GM21529 (cell line): ENCODE measurements around the gene HIC1.

Experiments used
- ATAC-seq: cut with Tn5 transposase; IDR thresholded peaks from one replicate; pipeline ENCODE4 v1.9.1; 2021; ENCODE audit not compliant: unreplicated experiment

Gene HIC1

DNA sequence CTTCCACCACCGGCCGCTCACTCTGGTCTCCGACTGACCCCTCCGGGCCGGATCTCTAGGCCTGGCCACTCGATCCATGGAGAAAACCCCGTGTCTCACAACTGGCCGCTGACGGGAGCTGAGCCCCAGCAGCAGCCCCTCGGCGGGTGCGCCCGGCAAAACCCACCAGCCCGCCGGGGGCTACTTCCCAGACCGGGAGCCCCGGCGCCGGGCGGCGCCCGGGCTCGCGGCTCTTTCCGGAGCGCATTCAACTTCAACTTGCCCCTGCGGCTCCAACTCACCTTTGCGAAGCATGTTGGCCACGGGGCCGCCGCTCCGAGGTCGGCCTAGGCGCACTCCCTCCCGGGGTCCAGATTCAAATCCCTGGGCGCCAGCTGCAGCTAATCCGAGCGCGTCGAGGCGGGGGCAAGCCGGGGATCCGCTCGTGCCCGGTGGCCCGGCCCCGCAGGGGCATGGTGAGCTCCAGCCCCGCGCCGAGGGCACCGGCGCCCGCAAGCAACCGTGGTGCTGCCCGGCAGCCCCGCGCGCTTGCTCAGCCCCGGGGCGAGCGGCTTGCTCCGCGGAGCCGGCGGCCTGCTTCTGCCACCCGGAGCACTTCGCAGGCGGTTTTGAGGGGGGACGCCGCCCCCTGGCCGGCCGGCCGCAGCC is 30.2 kb upstream of the HIC1 start:
- ATAC-seq, result no peak

DNA sequence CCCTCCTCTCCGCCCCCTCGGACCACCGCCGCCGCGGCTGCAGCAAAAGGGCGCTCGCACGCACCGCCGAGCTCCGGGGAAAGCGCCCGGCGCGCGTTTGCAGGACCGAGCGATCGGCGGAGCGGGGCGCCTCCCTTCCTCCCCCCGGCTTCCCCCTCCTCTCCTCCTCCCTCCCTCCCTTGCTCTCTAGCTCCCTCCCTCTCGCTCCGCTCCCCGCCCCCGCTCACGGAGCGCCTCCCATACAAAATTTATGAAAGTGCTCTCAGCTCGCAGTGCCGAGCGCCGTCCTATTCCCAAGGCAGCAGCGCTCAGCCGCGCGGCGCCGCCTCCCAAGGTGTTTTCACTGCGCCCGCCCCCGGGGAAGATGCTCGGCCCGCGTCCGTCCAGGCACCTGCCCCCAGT is 29.7 kb upstream of the HIC1 start, which contains the start of gene RTN4RL1:
Gene RTN4RL1, minus strand, starts transcription at position 115 of the 402 bp plus-strand sequence. CDS start 469 bp downstream, outside the sequence.
- no peak for ATAC-seq

DNA sequence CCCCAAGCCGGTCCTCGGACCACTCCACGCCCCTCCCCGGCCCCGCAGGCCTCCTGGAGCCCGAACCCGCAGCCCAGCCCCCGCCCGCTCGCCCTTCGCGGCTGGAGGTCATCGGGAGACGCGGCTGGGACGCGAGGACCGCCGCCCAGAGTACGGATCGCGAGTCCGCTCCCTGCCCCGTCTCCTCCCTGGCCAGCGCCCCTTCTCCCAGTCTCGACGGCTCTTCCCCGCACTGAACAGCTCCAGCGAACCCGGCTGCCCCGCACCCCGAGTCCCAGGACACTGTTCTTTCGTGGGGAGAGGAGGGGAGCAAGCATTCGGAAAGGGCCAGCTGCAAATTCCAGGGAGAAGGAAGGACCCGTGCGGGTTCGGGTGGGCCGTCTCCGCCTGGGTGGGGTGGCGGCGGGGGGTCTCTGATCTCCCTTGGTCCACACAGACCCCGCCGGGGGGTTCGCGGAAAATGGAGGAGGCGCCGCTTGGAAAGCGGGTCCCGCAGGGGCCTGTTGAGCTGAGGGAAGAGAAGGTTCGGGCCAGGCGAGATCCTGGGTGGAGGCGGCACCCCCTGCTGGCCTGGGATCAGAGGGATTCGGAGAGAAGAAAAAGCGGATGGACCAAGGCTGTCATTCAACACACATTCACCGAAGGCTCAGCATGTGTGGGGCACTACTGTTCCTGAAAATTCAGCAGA is 29.1 kb upstream of the HIC1 start:
- ATAC-seq, result no peak

DNA sequence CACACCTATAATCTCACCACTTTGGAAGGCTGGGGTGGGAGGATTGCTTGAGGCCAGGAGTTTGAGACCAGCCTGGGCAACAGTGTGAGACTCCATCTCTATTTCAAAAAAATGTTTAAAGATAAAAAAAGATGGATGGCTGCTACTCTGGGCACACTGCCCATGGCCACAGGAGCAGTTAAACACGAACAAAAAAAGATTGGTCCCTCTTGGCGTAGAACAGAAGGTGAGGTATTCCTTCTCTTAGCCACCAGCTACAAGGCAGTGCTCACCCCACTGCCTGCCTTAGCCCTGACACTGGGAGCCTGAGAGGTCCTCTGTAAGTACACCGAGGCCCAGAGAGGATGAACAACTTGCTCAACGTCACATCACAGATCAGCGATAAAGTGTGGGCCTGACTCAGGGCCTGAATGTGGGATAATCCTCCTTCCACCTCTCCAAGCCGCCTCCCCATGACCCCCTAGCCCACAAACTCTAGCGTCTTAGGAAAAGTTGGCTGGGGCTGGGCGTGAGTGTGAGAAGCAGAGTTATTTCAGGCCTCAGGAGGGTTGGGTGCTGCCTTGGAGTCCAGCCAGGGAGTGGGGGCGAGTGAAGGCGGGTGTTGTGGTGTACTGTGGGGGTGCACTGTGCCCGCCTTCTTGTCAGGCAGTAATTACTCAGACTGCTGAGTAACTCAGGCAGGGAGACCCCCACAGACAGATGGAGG is 27.2 kb upstream of the HIC1 start:
- ATAC-seq, result no peak

DNA sequence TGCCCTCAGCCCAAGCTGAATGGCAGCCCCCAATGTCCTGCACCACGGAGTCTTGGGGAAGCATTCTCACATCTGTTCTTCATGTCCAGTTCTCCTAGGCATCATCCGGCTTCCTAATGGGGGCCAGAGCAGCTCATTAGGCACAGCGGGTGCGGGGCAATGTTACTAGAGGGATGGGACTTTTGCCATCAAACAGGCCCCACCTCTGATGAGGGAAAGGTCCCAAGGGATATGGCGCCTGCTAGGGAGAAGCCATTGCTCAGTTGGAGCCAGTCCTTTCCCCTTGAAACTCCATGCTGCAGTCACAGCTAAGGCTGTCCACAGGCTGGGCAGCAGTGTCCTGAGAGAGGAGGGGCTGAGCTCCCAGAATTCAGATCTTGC is 26.7 kb upstream of the HIC1 start:
- ATAC-seq, result no peak

DNA sequence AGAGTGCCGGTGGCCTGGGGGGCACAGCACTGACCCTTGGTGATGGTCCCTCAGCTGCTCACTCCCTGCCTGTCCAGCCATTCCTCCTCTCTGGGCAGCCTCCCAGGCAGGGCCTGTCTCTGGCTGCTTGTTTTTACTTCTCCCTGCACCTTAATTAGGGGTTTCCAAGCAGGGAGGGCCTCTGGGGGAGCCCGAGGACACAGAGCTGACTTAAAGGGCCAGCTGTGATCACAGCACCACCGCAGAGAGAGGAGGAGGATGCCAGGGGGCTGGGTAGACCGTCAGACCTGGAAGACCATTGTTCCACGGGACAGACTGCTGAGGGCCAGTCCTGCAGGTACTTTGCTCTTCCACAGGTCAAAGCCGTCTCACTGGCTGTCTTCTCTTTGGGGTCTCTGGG is 26.2 kb upstream of the HIC1 start:
- no peak for ATAC-seq

DNA sequence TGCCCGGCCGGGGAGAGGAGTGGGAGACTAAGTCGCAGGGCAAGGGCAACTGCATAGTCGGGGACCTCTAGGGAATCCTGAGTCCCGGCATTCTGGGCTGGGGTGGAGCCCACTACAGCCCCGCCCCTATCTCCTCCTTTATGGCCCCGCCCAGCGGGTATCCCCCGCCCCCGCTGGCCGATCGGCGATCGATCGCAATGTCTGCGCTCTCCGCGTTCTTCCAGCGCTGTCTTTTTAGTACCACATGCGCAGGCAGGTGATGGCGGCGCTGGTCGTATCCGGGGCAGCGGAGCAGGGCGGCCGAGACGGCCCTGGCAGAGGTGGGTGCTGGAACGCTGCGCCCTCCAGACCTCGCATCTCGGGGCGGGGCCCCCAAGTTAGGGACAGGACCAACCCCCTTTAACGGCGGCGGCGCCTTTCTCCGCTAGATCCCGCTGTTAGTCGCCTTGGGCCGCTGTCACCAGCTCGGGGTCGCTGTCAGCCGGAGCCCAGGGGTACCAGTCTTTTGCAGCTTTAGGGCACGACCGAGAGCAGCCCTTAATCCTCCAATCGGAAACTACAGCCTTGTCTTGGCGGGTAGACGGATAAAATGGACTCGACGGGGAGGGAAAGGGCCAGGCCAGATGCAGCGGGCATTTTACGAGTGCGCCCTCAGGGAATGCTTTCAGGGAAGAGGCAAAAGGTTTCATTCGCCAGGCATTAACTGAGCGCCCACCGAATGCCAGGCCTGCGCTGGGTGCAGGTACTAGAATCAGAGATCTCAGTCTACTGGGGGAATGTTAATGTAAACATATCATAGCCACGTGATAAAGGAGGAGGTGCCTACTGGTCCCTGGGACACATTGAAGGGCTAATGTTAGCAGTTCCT is 24.8 kb upstream of the HIC1 start, which contains the start of gene DPH1:
Gene DPH1, plus strand, starts transcription at position 243 of the 868 bp plus-strand sequence. Its CDS starts 17 bp downstream, at position 260.
- peak; percentile 82 for ATAC-seq

DNA sequence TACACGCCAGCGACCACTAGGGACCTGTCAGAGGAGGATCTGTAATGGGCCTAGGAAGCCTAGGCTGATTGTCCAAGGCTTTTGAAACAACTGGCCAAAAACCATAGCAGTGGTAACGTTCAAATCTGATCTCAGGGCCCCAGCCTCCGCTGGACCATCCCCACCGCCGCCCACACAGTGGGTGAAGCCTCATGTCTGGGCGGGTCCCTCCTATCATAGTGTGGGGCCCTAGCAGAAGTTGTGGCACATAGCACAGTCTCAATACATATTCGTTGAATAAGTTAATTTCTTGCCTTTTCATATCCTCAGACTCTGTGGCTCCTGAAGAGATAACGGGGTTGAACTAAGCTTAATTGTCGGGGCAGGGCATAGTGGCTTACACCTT is 24.1 kb upstream of the HIC1 start:
- no peak for ATAC-seq

DNA sequence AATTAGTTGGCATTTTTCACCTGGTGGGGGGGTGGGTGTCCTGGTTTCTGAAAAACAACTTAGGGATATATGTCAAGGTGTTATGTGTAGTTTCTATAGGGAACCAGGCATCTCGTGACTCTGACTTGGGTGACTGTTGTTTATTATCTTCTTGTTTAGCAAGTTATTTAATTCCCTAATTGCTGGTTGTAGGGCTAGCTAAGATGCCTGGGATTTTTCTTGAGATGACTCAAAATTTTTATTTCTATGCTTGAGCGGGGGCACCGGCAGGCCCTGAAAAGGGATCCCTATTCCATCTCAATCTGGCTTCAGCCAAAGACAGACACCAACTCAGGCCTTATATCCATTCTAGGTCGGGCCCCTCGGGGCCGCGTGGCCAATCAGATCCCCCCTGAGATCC is 21.8 kb upstream of the HIC1 start:
- no peak for ATAC-seq

DNA sequence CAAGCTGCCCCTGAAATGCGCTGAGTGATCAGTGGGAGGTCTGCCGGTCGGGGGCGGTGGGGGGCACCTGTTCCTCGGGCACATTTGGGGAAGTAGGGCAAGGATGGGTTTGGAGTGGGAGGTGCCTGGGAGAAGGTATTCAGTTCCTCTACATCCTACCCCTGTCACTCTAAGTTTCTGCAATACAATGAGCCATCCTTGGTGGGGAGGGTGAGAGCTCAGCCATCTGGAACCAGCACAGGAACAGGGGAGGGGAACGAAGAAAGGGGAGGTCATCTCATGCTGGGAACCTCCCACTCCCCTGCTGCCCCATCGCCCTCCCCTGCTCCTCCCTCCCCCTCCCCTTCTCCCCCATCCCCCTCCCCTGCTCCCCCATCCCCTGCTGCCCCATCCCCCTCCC is 20.7 kb upstream of the HIC1 start:
- no peak for ATAC-seq

DNA sequence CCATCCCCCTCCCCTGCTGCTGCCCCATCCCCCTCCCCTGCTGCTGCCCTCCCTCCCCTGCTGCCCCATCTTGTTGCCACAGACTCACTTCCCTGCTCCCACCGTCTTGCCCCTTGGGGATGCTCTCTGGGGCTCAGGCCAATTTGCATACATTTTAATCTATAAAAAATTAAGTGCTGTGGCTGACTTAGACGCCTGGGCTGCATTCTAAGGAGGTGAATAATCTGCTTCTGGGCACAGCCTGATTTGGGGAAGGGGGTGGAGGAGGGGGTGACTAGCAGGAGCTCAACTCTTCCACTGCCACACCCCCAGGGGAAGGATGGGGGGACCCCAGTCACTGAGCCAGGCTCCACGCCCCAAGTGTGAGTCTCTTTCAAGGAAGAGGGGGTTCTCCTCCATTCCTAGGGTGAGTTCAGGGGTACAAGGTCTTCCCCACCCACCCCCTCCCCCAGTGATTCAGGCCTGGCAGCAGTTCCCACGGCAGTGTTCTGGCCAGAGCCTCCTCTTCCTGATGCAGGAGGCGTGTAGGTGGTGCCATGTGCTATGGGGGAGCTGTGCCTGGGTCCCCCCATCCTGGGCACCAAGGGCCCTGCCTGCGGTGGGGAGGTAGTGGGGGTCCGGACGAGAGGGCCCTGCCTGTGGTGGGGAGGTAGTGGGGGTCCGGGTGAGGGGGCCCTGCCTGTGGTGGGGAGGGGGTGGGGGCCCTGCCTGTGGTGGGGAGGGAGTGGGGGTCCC is 19.9 kb upstream of the HIC1 start:
- no peak for ATAC-seq

DNA sequence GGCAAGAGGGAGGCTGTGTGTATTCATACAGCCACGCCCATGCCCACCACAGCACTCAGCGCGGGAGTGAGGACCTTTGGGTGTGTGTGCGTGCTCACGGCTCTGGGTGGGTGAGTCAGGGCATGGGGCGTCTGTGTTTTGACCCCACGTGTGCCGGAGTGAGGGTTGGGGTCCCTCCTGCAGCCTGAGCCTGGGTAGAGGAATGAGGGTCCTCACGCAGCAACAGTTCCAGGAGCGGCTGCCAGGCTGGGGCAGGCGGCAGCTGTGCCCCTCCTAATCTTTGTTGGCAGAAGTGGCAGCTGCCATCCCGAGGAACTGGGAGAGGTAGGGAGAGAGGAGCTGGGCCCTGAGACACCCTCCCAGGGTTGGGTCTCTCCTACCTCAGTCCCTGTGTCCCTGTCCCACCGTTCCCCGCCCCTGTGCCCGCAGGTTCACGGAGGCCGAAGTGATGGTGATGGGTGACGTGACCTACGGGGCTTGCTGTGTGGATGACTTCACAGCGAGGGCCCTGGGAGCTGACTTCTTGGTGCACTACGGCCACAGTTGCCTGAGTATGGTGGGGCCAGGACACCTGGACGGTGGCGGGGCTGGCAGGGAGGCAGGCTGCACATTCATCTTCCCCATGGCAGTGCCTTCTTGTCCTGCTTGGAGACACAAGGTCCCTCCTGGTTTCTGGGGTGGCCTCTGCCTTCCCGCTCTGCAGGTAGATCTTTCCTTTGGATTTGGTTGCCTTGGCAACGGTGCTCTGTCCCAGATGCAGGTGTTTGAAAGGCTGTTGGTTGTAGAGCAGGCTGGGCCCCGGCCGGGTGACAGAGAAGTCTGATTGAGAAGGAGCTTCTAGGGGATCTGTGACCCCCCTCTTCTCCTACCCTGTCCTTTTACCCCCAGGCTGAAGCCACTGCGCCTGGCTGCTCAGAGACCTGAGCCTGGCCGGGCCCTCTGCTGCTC is 19.1 kb upstream of the HIC1 start:
- no peak for ATAC-seq

DNA sequence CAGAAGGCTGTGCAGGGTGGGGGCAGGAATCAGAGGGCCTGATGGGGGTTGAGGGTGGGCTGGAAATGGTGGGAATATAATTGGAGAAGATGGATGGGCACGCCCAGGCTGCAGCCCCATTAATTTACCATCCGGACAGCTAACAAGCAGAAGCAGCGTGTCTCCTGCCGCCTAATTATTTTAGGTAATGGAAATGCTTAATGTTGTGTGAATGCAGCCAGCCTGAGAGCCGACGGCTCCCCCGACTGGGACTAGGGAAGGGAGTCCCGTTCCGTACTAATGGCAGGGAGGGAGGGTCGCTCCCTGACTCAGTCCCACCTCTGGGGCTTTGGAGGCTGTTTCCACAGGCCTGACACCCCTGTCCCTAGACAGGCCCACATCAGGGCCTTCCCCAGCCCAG is 17.7 kb upstream of the HIC1 start:
- no peak for ATAC-seq

DNA sequence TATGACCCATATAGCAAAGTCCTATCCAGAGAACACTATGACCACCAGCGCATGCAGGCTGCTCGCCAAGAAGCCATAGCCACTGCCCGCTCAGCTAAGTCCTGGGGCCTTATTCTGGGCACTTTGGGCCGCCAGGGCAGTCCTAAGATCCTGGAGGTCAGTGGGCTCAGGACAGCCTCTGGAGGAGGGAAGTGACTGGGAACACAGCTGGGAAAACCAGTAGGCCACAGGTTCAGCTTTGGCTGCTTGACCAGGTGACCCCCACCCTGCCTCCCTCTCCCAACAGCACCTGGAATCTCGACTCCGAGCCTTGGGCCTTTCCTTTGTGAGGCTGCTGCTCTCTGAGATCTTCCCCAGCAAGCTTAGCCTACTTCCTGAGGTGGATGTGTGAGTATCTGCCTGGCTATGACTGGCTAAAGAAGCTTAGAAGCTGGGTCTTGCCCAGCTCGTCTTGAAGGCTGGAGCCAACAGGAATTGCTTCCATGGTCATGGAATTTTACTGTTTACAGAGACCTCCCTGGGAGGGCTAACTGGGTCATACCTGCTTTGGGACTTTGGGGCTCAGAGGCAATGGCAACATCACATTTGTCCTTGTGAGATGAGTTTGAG is 14.6 kb upstream of the HIC1 start:
- no peak for ATAC-seq

DNA sequence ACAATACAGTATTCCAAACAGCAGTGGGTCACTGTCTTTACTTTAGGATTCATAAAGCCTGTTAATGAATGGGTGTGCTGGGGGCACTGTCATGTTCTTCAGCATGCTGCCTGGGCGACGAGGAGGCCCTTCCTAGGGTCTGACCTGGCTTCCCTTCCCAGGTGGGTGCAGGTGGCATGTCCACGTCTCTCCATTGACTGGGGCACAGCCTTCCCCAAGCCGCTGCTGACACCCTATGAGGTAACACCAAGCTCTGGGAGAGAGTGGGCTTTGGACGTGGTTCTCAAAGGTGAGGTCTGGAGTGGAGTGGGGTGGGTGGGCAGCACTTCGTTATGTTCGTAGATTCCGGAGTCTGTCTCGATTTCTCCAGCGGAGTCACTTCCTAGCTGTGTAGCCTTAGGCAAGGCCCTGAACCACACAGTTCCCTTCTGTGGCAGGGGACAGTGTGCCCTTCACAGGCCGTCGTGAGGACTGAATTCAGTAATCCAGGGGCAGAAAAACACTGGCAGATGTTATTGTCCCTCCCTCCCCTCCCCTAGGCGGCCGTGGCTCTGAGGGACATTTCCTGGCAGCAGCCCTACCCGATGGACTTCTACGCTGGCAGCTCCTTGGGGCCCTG is 13.9 kb upstream of the HIC1 start:
- peak; percentile 3 for ATAC-seq

DNA sequence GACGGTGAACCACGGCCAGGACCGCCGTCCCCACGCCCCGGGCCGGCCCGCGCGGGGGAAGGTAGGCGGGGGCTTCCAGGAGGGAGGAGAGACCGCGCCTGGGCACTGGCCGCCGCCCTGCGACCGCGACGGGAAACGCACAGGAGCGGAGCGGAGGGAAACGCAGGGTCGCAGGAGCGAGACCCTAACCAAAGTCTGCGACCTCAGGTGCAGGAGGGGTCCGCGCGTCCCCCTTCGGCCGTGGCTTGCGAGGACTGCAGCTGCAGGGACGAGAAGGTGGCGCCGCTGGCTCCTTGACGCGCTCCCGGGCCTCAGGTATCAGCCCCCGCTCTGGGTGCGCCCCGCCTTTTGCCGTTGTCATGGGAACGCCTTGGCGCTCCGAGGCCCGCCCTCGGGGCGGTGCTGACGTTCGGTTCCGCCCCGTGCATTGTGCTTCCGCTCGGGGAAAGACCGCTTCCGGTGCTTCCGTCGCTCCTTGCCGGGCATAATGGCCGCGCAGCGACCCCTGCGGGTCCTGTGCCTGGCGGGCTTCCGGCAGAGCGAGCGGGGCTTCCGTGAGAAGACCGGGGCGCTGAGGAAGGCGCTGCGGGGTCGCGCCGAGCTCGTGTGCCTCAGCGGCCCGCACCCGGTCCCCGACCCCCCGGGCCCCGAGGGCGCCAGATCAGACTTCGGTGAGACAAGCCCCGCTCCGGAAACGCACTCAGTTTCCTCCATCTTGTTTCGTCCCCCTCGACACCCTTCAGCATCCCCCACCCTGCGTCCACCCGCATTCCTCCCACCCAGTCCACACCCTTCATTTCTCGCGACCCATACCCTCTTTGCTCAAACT is 13.1 kb upstream of the HIC1 start, which contains the start of gene OVCA2:
Gene OVCA2, plus strand, starts transcription at position 462 of the 829 bp plus-strand sequence. Its CDS starts 26 bp downstream, at position 488.
- peak; percentile 86 for ATAC-seq

DNA sequence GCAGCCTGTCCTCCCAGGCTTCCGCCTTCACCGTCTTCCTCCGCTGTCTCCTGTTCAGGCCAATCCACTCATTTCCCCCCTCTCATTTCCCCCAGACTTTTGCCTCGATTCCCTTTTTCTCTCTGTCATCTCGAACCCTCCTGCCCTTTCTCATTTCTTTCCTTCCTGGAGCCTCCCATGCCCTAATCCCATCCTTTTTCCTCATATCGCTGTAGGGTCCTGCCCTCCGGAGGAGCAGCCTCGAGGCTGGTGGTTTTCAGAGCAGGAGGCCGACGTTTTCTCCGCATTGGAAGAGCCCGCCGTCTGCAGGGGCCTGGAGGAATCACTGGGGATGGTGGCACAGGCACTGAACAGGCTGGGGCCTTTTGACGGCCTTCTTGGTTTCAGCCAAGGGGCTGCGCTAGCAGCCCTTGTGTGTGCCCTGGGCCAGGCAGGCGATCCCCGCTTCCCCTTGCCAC is 12.5 kb upstream of the HIC1 start:
- ATAC-seq, result no peak
